K562 (cell line): ENCODE results near the gene AGO3. TPM values are rescaled to one million over a fixed set of nuclear protein-coding genes. Genes with fewer than 3 reads are reported as not detected.

ENCODE experiments used
- ARNT ChIP-seq, 2 experiments: fragments of 450-650 bp; IDR thresholded peaks; 2 replicates each; pipeline ENCODE4 v1.6.1; 2016; ENCODE audit warnings: mild to moderate bottlenecking in 1 of 2
- ATF7 ChIP-seq: fragments of 450-650 bp; IDR thresholded peaks from 2 replicates; pipeline ENCODE4 v1.7.1; 2014; ENCODE audit warnings: mild to moderate bottlenecking, moderate library complexity
- BCOR ChIP-seq: fragments of 450-650 bp; IDR thresholded peaks from 2 replicates; pipeline ENCODE4 v1.6.1; 2016
- RNF2 ChIP-seq: sonication (generic); IDR thresholded peaks from 2 replicates; pipeline ENCODE4 v1.6.1; 2016
- TCF3 ChIP-seq: sonication (generic); formaldehyde crosslinking; IDR thresholded peaks from 2 replicates; pipeline ENCODE4 v1.4.0; 2020; ENCODE audit warnings: mild to moderate bottlenecking, missing genetic modification reagents
- YBX1 ChIP-seq: fragments of 450-650 bp; IDR thresholded peaks from 2 replicates; pipeline ENCODE4 v1.7.1; 2016; ENCODE audit warnings: mild to moderate bottlenecking
- ZBTB40 ChIP-seq, 2 experiments: fragments of 450-650 bp in 1 of 2; sonication (generic) in 1 of 2; formaldehyde crosslinking in 1 of 2; IDR thresholded peaks; 2 replicates each; pipeline versions ENCODE4 v1.7.1 to v1.9.0; 2016 to 2022; ENCODE audit warnings: inconsistent platforms in 1 of 2, mild to moderate bottlenecking in 1 of 2, missing genetic modification reagents in 1 of 2
- polyA plus RNA-seq, 8 experiments: library from polyadenylated mRNA; depleted of rRNA in 4 of 8; stranded (reverse) in 5 of 8; unstranded in 3 of 8; fragments of >200 nt; fragmentation: Nextera tagmentation in 2 of 8; fragmentation: Illumina TruSeq in 1 of 8; extraction: Ambion mirVana in 2 of 8; extraction: Trizol in 1 of 8; gene quantifications; 2 replicates each; pipeline versions ENCODE4 v1.2.1 to v1.2.3, GENCODE V29; 2011 to 2014; ENCODE audit warnings: inconsistent platforms in 1 of 8, missing spikeins in 1 of 8
- total RNA-seq, 7 experiments: library from RNA; depleted of rRNA in 6 of 7; stranded (reverse); fragments of >200 nt in 6 of 7; fragmentation: Illumina TruSeq in 2 of 7; extraction: Trizol in 2 of 7; gene quantifications; 2 replicates each; pipeline versions ENCODE4 v1.2.1 to v1.2.3, GENCODE V29; 2011 to 2021; ENCODE audit warnings: low replicate concordance in 1 of 7

The AGO3 gene
- total and polyA plus RNA-seq, 9 of the 15 experiments (the other 6 are each of a cell fraction or from before 2014, with no cell fraction given), result 4.5 to 41.5 (median 22.7) TPM

GRCh38 chr1:35886577-35887431, 44.1 kb upstream of the AGO3 start (continued):
- TF ChIP-seq ZBTB40 (IDR thresholded peaks at IDR 0.05), result no peak
- no peak for TF ChIP-seq ZBTB40 (CRISPR knock-in tag; IDR thresholded peaks at IDR 0.05)
- TF ChIP-seq RNF2, result peak; percentile 93
- TF ChIP-seq TCF3 (CRISPR knock-in tag), result peak; percentile 25; the same call in 1 of the 2 replicates
- TF ChIP-seq BCOR, result 0 out of 2 replicates have a peak, but pooled peaks have one; percentile 37
- no peak for TF ChIP-seq YBX1
- TF ChIP-seq ARNT (IDR thresholded peaks at IDR 0.05), result 0 out of 4 replicates have a peak, but pooled peaks of 1 of the 2 experiments have one; percentile 10
- 0 out of 2 replicates have a peak, but pooled peaks have one; percentile 31 for TF ChIP-seq ATF7
